Ecto neural progenitor cell (in vitro differentiated cells): ENCODE measurements around the gene HDAC9.

Experiments
- DNase-seq: peaks from one replicate; pipeline ENCODE4 v3.0.0-alpha.2; 2018; ENCODE audit warnings: low spot score

Gene HDAC9

DNA sequence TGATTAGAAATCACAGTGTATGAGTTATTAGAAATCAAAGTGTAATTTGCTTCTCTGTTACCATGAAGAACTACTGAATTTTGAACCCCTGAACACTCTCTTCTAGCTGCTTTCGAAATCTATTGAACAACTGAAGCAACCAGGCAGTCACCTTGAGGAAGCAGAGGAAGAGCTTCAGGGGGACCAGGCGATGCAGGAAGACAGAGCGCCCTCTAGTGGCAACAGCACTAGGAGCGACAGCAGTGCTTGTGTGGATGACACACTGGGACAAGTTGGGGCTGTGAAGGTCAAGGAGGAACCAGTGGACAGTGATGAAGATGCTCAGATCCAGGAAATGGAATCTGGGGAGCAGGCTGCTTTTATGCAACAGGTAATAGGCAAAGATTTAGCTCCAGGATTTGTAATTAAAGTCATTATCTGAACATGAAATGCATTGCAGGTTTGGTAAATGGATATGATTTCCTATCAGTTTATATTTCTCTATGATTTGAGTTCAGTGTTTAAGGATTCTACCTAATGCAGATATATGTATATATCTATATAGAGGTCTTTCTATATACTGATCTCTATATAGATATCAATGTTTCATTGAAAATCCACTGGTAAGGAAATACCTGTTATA, 170.7 kb downstream of the HDAC9 start:
- DNase-seq, result peak; percentile 82

DNA sequence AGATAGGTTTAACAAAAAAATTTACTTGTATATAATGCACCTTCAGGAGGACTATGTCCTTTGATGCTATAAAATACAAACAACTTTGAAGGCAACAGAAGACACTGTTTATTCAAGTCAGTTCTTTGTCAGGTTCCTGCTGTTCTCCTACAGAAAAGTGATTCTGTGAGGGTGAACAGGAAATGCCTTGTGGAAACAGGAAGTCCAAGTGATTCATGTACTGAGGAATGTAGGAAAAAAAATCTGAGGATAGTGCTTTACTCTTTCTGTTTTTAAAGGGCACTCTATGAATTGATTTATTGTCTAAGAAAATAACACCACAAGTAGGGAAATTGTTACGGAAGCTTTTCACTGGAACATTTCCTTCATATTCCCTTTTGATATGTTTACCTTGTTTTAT, 171.9 kb downstream of the HDAC9 start:
- no peak for DNase-seq

DNA sequence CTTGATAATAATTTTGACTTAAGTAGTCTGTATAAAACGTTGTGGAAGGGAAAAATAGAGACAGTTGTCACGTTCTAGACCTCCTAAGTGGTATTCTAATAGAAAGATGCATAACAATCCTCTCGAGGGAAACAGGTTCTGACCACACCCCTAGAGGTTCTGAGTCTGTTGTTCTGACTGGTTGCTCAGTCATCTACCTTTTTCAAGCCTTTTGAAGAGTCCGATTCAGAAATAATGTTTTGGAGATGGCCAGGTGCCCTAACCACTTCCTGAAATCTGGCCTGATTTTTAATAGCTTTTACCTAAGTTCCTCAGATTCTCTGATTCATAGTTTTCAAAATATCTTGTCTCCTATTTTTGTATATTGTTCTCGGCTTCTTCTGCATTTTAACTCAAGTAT, 175.6 kb downstream of the HDAC9 start:
- no peak for DNase-seq

DNA sequence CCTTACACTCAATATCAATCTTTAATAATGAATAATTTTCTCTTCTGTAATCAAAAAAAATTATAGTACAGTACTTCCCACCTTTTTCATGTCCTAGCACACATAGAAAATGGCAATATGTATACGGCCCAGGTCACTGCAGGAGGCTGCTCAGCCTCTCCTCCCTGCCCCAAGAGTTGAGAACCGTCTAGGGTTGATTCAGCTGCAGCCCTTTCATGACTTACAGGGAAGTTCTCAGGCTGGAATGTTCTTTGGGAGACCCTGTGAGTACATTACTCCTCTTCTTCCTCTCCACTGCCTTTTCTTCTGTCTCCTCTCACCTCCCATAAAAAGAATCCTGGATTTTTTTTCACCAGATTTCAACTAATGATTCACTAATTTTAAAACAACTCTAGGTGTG, 180.0 kb downstream of the HDAC9 start:
- DNase-seq, result no peak

DNA sequence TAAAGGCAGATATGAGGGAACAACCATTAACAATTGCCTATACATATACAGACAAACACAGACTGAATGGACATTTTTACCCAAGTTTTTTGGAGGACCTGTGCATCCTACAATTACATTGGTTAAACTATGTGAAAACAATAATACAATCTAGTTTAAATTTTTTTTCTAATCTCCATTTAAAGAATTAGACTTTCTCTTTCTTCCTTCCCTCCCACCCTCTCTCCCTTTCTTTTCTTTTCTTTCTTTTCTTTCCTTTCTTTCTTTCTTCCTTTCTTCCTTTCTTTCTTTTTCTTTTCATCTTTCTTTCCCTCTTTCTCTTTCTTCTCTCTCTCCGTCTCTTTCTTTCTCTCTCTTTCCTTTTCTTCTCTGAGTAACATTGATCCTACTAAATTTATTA, 183.7 kb downstream of the HDAC9 start:
- no peak for DNase-seq

DNA sequence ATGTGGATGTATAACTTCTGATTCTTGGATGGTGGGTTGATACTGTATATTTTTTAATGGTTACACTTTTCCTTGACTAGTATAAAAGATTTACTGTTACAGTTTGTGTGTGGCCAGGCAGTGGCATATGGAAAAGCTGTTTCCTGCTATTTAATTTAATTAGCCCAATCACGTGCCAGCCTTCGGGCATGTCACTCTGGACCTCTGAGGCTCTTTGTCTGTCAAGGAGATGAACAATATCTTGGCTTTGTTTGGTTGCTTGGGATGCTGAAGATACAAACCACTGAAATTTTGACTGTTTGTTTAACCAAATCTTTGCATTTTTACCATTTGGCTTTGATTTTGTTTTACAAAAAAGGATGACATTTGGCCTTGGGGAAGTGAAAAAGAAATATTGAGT, 185.0 kb downstream of the HDAC9 start:
- no peak for DNase-seq

DNA sequence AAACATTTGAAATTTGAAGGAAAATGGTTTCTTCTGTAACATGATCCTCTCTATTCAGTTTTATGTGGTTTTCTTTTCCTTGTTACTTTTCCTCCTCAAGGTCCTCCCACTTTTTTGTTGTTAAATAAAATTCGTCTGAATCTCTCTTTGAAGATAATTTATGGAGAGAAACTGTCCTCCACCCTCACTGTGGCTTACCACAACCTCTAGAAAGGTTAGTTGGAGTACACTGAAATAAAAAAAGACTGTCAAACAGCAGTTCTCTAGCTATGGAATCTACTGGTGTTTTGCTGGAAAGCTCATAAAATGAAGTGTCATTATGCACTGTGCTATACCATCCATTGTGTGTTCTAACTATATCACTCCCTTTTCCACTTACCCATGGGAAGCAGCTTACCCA, 189.4 kb downstream of the HDAC9 start:
- DNase-seq, result no peak

DNA sequence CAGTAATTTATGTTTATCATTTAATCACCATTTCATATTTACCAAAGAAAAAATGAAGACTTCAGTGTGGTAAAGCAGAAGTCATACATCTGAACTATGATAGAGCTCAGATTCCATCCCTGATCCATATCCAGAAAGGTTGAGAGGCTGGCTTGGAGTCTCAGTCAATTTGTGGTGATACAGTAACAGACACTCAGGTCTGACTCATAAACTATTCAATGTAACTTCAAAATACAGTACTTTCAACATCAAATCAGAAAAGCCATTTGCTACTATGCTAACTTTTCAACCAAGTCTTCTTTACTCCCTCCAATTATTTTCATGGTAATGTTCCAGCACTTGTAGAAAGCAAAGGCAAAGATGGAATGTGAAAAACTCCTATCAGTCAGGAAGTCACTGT, 190.4 kb downstream of the HDAC9 start:
- DNase-seq, result no peak

DNA sequence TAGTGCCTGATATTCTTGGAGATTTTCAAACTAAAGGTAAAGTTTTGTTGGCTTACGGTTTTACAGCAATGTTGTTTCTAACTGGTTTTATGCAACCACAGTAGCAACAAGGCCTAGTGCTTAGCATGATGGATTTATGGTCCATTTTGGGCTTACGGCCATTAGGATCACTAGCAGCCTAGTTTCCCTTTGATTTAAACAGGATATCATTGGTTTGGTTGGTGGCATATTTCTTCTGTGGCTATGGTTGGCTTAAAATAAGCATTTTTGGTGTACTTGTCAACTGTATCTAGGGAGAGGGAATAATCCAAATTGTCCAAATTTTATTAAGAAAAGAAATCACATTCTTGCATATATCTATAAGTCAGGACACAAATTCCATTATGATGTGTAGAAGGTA, 194.0 kb downstream of the HDAC9 start:
- no peak for DNase-seq

DNA sequence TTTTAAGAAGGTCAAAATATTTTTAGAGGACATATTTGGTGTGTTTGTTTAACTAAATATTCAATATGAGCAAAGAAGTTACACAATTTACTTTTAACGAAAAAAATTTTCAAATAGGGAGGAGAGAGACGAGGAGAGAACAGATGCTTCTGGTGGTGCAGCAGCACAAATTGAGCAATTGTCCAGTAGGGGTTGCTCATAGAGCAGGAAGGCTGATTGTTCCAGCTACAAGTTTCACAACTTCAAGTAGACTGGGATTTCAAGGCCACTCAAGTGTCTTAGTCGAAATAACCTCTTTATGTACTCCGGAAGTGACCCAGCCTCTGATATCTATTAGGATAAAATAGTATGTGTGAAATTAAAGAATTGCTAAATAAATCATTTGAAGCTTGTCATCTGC, 197.9 kb downstream of the HDAC9 start:
- DNase-seq, result no peak

DNA sequence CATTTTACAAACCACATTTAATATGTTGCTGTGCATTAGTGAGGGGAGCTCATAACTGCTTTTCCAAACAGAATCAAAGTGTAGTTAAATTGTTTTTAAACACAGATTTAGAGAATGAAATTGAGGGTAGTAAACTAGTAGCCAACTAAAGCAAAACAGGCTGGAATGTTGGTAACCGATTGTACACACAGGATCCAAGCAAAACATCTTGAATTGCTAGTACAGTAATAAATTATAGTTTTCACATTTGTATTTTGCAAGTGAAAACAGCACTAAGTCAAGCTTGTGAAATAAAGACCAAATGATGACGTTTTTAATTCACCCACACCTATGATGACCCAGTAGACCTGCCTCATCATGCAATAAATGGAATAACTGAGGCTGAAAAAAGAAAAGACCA, 198.3 kb downstream of the HDAC9 start:
- DNase-seq, result no peak

DNA sequence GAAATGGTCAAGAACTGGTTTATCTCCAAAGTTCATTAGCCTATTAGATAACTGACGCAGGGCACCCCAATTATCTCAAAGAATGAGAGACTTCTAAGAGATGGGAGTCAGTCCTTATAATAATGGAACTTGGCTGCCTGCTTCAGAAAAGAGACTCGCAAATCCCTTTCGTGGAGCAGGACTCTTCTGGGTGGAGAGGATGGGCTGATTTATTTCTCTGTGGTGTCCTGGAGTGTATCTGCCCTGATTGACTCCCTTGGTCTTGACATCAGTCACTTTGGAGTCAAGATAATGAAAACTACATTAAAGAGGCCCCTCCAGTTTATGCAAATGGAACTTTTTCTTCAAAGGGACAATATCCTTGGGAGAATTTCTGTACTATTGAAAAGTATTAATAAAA, 198.9 kb downstream of the HDAC9 start:
- no peak for DNase-seq

DNA sequence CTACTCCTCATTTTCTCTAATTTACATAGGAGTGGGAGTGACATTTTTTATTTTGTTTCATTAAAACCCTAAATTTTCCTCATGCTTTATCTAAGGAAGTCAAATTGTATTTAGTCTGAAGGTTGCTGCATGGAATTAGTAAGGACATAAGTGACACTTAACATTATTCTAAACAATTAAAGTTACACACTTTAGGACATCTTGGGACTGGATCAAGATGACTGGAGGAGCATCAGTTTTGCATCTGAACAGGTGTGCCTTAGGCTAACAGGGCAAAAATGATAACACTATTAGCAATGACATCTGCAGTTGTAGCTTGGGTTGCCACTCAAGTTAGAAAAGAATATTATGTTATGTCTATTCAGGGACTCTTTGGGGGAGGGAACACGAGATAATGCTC, 199.4 kb downstream of the HDAC9 start:
- DNase-seq, result no peak

DNA sequence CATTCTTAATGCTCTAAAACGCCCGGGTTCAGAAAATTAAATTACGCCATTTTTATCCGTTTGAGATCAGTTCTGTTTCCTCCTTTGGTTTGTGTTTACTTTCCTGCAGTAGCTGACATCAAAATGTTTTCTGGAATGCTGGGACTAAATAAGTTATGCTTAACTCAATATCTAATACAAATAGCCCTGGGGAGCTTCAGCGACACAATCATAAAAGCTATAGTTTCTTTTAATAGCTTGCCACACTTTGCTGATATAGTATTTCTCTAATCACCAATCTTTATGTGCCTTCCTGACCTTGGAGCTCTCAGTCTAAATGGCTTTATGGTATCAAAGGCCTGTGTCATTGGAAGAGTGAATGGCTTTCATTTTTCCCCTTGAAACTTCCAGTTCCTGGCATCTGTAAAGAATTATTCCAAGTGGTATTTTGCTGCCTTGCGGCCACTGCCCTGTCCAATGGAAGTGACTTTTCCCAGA, 202.7 kb downstream of the HDAC9 start:
- no peak for DNase-seq

DNA sequence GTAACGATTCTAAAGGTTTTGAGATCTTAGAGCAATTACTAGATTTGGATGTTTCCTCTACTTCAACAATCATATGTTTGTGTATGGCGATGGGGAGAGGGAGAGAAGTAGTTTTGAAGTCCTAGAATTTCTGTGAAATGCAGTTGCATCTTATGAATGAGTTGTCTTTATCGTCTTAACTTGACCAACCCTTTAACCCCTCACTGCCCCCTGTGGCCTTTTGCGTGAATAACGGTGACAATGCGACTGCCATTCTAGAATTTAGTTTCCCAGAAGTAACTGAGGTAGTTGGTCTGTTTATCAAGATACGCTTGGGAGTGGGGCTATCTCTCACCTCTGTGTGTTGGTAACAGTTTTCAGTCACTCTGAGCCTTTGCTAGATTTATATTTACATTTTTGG, 204.6 kb downstream of the HDAC9 start:
- DNase-seq, result no peak

DNA sequence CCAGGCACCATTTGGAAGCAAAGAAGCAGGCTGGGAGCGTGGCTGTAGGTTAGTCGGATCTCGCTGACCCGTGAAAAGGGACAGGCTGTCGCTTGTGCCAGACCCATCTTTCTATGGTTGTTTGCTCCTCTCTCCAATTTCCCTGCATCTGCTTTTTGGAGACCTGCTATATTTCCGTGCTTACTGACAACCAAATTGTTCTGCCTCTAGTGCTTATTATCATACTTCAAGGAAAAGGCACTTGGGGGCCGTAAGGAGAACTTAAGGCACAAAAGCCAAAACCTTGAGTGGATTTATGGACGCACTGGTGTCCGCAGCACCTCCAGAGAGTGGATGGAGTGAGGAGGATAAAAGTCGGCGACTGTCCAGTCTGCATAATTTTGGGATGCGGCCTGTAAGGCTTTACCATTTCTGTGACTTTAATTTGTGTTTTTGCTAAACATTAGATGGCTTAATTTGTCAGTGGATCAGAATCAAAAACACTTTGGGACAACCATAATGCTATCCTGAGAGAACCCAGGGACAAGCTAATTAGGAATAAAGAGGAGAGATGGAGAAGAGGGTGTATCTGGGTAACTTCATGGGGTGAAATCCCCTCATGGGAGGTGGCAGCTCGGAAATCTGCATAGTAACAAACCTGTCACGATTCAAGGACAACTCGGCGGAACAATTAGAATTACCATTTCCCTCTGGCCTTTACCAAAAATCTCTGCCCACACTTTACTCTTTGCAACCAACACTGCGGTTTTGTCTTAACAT, 206.7 kb downstream of the HDAC9 start:
- no peak for DNase-seq

DNA sequence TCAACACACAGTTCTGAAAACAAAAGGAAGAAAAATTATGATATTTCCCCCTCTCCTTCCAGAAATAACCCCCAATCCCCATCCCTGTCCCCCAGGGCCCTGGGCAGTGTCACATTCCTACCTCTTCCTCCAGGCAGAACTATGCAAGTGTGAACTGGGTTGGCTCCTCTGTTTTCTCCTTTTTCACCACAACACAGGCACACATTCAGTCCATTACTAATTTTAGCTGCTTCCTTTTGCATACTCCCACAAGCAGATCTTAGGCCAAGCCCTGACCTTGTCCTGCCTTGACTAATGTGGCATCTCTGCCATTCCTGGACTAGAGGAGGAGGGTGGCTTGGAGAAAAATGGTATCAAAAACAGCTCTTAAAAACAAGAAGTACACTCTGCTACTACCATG, 208.1 kb downstream of the HDAC9 start:
- DNase-seq, result no peak

DNA sequence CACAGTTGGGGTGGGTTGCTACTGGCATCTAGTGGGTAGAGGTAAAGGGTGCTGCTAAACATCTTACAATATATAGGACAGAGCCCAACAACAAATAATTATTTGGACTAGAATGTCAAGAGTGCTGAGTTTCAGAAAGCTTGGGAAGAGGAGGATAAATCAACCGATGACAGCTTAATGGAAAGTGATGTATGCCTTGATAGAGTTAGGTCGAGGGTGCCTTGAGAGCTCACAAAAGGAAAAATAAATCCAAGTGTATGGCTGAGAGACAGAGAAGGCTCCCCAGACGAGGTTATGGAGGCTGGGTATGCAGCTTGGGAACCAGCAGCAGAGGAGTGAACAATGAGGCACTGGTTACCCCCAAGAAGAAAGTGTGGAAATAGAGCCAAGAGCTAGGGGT, 211.1 kb downstream of the HDAC9 start:
- DNase-seq, result no peak

DNA sequence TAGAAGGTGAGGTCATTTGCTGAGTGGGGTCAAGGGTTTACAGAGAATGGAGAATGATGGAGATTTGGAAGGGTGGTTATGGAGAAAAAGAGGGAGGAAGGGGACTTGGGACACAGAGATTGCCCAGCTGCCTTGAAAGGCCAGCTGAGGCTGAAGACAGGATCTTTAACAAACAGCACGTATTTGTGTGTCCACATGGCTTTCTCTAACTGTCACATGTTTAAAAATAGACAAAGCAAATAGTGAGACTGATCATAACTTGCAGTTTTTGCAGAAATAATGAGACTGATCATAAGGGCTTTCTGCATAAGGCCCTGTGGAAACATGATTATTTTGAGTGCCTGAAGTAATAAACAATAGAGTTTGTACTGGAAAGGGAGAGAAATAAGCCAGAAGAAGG, 212.7 kb downstream of the HDAC9 start:
- DNase-seq, result no peak

DNA sequence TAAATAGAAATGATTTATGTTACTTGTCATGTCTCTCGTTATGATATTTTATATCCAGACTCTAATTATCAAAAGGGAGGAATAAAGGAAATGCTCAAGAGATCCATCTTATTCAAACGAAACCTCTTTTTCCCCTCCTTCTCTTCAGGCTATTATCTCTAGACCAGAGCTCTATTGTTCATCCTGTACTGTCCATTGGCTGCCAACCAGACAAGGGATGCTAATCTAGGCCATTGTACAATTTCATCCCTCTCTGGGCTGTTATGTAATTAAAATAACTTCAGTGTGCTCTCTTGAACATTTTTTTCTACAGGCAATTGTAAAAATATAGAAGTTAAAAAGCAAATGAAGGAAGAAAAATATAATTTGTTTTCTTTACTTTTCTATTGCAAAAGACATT, 220.4 kb downstream of the HDAC9 start:
- no peak for DNase-seq

DNA sequence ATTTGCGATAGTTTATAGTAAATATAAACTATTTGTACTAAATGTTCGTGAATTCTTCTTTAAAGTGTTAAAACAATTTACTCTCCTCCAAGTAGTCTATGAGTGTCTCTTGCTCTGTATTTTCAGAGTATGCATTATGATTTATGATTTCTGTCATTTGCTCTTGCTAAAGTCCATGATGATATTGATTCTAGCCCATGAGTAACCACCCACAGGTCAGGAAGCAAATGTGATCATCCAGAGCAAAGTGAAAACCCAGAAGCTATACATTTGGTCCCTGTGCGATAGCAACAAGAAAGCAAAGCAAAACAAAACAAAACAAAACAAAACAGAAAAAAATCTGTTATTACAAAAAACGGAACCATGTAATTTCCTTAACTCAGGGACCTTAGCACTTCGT, 225.9 kb downstream of the HDAC9 start:
- DNase-seq, result no peak

DNA sequence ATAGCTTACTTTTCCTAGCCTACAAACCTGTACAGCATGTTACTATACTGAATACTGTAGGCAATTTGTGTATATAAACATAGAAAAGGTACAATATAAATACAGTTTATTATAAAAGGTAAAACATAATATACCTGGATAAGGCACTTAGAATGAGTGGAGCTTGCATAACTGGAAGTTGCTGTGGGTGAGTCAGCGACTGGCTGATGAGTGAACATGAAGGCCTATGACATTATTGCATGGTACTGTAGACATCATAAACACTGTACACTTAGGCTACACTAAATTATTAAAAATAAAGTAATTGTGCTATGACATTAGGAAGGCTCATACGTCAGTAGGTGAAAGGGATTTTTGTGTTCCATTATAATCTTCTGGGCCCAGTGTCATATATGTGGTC, 228.8 kb downstream of the HDAC9 start:
- no peak for DNase-seq

DNA sequence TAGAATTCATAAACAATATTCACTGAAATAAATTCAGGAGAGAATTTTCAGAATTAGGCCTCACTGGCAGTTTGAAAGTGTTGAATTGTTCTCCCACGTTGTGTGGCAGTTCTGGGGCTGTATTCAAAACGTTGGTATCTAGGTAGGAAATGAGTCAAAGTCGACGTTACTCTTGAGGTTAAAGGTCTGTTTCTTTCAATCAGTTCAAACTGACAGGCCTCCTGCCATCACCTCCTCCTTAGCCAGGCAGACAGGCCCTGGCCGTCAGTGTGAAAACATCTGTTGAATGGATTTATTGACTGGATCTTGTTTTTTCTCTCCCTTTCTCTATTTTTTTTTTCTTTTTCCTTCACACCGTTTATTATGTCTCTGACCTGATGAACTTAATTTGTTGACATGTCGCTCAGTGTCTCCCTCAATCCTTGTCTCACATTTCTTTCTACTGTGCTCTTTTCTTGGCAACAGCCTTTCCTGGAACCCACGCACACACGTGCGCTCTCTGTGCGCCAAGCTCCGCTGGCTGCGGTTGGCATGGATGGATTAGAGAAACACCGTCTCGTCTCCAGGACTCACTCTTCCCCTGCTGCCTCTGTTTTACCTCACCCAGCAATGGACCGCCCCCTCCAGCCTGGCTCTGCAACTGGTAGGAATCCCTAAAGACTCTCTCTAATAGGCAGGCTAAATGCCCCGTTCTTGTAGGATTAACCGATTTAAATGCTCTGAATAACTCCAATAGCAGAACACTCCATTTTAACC, 231.7 kb downstream of the HDAC9 start:
- DNase-seq, result no peak
